Femur (tissue), 1 donor: ENCODE results near the gene PMCH.
"Not testable (repeated sequence)": the region's sequence is repeated elsewhere in the genome, so short reads cannot be mapped to it uniquely, and the experiment has no call there.

Source experiments
- DNase-seq: peaks from one replicate; pipeline ENCODE4 v3.0.0-alpha.2; 2017

Gene PMCH, protein sequence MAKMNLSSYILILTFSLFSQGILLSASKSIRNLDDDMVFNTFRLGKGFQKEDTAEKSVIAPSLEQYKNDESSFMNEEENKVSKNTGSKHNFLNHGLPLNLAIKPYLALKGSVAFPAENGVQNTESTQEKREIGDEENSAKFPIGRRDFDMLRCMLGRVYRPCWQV

DNA sequence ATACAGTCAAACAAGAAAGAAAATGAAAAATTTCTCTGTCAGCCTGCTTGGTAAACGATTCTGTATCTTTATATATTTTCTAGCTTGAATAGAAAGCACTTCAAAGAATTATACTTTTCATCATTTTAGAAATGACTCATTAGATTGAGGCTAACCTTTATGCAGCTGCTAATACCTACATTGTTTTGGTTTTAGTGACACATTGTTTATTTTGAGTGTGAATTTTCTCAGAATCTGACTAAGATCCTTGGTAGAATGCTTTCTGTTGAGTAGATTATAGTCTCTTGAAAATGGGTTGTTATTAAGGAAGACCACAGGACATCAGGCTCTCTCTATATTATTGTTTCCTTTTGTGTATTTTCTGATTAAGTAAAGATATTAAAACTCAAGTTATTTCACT lies at the start of gene PMCH:
Gene PMCH (minus strand): TSS at position 45 of the 400 bp plus-strand sequence. CDS start 63 bp downstream, outside the sequence.
- DNase-seq: no peak

DNA sequence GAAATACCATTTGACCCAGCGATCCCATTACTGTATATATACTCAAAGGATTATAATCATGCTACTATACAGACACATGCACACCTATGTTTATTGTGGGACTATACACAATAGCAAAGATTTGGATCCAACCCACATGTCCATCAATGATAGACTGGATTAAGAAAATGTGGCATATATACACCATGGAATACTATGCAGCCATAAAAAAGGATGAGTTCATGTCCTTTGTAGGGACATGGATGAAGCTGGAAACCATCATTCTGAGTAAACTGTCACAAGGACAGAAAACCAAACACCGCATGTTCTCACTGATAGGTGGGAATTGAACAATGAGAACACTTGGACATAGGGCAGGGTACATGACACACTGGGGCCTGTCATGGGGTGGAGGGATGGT lies 43.2 kb upstream of the PMCH start:
- DNase-seq: not testable (repeated sequence)

DNA sequence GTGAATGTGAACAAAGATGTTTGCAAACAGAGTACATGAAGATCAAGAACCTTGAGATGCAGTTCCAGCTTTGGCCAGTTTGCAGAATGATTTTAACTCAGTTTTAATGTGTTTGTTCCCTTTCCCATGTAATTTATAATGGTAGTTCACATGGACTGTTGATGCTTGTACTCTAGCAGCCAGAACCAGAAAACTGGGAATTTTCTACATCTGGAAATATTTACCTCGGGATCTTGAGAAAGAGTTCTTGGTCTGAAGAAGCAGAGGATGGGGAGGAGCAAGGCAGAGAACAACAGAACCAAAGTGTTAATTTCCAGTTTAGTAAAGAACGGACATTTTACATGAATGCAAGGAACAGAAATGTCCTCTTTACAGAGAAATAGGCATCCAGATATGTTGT lies 37.0 kb upstream of the PMCH start:
- DNase-seq: no peak

DNA sequence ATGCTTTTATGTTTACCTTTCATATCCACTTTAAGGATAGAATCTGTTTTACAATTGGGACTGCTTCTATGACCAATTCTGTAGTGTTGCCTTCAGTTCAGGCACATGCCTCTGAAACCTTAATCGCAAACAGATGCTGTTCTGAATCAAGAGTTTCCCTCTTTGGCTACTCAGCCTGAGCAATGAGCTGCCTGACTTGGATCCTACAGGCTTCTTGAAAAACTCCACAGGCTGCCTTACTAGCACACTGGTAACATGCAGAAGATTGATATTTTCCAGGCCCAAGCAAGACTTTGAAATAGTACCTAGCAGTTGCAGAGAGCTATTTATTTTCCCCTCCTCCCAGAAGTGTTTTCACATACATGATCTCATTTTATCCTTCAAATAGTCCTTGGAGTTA lies 34.8 kb upstream of the PMCH start:
- peak; percentile 74 for DNase-seq

DNA sequence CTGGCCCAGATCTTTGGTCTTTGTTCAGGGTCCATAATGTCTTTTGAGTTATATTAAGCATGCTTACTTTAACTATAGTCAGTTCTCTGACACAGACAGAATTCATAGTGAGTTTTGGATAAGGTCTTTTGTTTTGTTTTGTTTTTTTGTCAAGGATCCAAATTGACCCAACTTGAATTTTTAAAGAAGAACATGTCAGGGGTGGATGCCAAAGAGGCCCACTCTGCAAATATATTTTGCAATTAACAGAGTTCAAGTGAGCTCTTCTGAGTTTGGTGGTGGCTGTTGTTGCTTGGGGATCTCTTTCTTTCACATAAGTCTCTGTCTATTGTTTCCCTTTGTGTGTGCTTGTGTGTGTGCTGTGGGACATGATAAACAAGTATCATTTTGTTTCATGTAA lies 34.4 kb upstream of the PMCH start:
- DNase-seq: no peak

DNA sequence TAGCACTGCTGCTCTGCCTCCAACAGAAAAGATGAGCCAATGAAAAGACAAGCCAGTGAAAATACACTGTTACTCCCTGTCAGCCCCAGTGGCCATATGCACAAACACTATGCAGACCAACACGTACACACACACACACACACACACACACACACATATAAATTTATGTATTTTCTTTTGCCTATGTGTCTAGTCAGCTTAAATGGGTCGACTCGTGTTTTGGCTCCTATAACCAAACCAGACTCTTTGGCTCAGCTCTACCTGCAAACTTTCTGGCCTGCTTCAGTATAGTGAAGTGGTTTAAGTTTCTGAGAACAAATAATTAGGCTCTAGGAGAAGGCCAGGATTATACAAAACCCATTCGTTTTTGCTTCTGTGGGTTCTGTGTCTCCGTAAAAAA lies 30.3 kb upstream of the PMCH start:
- peak; percentile 21 for DNase-seq

DNA sequence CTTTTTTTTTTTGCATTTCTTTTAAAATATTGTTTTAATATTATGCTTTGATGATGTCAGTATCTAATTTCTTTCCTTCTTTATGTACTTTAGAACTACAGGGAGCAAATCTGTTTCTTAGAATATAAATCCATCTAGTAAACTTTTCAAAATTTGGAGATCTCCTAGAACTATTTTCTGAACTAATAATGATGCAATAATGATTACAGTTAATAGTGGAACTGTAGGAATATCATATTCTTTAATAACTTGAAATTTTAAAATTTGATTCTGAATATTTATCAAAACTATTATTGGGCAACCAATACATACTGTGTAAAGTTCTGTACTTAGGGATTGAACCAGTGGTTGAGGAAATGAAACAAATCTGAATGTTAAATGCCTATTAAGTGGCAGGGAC lies 23.1 kb upstream of the PMCH start:
- DNase-seq: no peak

DNA sequence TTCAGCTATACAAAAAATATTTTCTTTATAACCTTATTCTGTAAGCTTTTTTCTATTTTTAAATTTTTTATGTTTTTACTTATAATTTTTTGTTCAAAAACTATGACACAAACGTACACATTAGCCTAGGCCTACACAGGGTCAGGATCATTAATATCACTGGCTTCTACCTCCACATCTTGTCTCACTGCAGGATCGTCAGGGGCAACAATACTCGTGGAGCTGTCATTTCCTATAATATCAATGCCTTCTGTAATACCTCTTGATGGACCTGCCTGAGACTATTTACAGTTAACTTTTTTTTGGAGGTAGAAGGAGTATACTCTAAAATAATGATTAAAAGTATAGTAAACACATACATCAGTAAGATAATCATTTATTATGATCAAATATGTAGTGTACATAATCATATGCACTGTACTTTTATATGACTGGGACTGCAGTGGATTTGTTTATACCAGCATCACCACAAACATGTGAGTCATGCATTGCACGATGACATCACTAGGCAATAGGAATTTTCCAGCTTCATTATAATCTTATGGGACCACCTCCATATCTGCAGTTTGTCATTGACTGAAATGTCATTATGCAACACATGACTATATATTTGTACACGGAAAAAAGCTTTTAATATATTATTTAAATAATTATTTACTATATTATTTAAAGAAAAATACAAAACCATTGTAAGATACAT lies 18.5 kb upstream of the PMCH start:
- no peak for DNase-seq

DNA sequence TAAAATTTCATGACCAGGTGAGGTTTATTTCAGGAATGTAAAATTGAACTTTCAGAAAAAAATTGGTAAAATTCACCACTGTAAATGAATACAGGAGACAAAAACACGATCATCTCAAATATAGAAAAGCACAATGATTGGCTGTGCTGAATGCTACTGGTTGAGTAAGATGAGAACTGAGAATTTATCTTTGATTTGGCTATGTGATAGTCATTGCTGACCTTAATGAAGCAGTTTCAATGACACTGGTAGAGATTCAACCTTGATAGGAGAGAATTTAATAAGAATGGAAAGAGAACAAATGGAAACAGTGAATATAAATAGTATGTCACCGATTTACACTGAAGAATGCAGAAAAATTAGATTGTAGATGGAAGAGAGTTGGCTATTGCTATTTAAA lies 6.4 kb upstream of the PMCH start:
- DNase-seq: no peak

DNA sequence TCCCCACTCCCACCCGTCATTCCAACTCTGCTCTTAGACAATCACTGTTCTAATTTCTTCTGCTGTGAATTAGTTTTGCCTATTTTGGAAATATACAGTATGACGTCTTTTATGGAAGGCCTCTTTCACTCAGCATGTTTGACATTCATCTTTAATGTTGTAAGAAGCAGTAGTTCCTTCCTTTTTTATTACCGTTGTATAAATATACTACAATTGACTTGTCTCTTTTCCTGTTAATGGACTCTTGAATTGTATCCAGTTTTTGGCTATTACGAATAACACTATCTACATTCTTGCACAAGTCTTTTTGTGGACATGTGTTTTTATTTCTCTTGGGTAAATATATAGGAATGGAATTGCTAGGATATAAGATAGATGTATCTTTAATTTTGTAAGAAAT lies 4.9 kb upstream of the PMCH start:
- no peak for DNase-seq

DNA sequence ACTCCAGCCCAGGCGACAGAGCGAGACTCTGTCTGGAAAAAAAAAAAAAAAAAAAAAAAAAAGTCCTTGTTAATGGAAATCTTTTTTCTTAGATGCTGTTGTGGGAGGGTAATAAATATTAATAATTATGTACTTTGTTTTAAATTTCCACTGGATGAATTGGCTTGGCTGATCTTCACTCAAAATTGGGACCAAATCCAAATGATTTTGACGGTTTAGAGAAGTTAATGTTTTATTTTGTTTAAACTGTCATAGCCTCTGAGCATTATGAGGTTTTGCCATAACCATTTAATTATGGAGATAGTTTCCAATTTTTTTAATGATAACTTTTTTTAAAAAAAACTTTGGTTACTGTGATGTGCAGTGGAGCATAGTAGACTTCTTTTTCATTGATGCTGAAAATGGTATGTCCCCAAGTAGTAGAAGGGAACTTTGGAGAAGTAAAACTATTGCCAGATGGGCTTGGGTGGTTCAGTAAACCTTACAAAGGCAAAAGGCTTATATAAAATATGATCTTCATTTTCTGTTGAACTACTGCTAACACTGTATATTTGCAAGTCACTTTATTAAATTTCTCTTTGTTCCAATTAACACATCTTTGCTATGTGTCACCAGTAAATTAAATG lies 3.9 kb upstream of the PMCH start:
- DNase-seq: no peak

DNA sequence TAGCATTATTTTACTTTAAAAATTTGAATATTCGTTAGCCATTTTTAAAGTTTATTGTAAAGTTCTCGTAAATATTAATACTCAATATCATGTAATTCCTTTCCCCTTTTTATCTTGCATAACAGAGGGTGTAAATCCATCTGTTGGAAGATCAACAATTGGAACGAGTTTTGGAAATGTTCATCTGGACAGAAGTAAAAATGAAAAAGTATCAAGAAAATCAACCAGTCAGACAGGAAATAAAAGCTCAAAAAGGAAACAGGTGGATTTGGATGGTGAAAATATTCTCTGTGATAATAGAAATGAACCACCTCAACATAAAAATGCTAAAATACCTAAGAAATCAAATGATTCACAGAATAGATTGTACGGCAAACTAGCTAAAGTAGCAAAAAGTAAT lies 1.8 kb downstream of the PMCH start:
- no peak for DNase-seq

DNA sequence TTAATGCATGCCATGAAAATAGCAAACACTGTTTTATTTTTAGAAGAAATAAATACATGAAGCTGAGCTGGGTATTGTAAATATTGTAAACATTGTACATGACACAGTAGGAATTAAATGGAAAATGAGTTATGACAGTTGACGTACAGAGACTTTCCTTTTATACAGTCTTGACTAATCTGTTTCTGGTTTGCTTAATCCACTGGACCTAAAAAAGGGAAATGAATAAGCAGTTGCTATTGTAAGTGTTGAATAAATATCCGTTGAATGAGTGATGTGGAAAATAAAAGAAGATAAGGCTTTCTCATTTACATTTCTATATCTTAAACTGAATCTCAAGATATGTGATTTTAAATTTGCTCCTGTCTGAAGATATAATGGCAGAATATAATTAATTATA lies 15.0 kb downstream of the PMCH start:
- no peak for DNase-seq

DNA sequence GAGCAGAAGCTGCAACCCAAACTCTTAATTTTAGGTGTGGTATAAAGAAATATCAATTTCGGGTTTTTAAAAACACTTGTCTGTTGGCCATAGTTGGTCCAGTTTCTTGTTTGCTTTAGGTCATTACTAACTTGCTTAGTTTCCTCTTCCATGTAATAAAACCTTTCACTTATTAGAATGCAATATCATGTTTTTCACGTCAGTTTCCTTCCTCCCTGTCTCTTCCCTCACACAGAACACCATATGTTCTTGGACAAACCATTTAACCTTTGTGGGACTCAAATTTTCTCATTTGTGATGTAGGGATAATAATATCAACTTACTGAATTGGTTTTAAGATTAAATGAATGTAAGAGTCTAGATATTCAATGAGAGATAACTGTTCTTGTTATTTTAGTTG lies 22.9 kb downstream of the PMCH start:
- DNase-seq: no peak

DNA sequence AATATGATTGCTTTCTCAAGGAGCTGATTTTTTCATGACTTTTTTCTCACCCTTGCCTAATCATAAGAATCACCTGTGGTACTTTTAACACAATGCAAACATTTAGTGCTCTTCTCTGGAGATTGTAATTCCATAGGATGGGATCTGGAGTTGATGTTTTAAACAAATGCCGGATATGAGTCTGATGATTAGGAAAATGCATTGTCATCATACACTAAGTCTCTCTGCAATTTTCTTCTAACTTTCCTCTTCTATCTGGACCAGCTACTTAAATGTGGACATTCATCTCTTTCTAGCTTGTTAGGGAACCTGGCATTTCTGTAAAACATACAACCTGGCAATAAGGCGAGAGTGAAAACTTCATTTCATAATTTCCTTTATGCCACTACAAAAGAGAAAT lies 23.5 kb downstream of the PMCH start:
- DNase-seq: no peak

DNA sequence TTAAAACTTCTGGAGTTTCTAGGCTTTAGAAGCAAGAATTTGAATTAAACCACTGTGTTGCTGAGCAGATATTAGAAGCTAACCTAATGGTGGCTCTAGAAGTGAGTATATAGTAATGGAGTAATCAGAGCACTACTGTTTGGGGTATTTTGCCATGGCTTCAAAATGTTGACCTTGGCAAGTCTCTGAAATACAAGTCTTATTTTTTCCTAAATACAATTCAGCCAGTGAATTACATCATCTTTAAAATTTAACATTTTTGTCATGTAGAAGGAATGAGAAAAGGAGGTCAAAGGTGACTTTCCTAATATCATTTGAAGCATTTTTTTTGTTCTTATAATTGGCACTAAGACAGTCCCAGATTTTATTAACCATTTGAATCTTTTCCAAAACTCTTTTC lies 25.2 kb downstream of the PMCH start:
- DNase-seq: no peak

DNA sequence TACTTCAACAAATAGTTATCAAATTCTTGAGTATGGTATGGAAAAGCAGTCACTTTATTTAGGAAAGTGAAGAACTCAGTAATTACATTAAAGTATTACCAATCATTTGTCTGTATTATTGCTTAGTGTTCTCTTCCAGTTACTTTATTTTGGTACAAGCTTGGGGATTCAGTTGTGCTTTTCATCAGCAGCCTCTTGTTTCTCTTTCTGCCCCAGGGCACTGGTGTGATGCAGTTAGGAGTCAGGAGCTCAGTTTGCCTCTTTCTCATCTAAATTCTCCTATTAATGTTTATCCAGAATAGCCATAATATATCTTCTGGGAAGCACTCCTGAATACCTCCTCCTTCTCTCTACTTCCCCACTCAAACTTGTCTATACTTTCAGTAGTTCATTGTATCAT lies 25.7 kb downstream of the PMCH start:
- no peak for DNase-seq

DNA sequence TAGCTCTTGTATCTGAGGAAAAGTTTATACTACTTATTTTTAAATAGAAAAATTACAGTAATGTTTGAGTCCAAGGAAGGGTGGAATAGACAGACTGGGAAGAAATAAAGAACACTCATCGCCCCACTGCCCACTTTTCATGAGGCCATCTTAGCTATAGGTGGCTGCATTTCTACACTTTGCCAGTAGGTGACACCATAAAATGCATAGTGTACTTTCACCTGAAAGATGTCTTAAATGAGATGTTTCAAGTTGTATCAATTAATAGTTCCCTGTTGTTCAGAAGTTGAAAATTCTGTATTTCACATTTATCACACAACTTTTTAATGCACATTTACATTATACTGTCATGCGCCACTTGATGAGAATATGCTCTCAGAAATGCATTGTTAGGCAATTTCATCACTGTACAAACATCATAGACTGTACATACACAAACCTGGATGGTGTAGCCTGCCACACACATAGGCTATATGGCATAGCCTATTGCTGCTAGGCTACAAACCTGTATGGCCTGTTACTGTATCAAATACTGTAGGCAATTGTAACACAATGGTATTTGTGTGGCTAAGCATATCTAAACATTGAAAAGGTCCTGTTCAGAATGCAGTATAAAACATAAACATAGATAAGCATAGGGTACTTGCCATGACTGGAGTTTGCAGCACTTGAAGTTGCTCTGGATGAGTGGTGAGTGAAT lies 27.6 kb downstream of the PMCH start:
- no peak for DNase-seq

DNA sequence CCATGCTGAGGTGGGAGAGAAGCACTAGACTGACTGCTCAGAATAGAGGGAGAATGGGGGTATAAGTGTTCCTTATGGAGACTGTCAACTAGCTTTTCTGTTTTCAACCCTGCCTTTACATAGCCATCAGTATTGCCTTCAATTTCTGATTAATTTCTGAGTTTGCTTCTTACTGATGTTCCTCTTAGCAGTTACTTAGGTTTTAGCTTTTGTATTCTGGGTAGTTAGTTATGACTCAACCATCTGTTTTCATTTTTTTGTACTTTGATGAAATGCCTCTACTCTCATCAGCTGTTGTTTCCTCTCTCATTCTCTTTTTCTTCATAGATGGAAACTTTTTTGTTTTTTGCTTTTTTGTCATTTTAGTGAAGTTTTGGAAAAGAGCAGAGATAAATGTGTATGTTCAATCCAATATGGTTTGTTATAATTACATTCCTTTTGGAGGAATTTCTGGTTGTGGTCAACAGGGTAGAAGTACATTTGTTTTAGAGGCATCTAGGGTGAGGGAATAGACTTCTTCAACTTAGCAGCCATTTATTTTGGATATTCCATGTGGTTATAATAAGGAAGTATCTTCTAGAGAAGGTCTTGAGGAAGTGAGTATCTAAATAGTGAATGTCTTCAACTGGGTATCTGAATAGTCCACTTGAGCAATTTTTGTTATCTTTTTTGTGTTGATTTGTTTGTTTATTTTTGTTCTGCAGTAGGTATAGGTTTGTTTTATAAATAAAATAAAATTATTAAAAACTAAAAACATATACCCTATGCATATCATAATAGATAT lies 29.6 kb downstream of the PMCH start:
- no peak for DNase-seq

DNA sequence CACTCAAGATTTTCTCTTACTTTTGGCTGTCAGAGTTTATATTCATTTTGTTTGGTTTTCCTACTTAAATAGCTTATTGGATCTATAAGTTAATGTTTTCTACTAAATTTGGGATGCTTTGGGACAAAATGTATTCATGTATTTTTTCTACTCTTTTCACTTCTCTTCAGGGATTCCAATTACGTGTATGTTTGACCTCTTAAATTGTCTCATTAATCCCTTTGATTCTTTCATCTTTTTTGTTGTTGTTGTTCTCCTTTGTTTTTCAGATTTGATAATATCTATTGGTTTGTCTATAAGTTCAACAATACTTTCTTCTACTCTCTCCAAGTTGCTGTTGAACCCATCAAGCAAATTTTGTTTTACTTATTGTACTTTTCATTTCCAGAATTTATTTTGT lies 34.2 kb downstream of the PMCH start:
- no peak for DNase-seq

DNA sequence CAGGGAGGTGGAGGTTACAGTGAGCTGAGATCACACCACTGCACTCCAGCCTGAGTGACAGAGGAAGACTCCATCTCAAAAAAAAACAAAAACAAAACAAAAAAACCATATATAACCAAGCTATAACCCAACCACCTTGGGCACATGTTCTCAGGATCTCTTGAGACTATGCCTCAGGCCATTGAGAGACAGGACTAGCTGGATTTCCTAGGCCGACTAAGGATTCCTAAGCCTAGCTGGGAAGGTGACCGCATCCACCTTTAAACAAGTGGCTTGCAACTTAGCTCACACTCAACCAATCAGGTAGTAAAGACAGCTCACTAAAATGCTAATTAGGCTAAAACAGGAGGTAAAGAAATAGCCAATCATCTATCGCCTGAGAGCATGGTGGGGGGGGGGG lies 42.4 kb downstream of the PMCH start:
- not testable (repeated sequence) for DNase-seq

DNA sequence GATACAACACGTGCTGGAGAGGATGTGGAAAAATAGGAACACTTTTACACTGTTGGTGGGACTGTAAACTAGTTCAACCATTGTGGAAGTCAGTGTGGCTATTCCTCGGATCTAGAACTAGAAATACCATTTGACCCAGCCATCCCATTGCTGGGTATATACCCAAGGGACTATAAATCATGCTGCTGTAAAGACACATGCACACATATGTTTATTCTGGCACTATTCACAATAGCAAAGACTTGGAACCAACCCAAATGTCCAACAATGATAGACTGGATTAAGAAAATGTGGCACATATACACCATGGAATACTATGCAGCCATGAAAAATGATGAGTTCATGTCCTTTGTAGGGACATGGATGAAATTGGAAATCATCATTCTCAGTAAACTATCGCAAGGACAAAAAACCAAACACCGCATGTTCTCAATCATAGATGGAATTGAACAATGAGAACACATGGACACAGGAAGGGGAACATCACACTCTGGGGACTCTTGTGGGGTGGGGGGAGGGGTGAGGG lies 50.5 kb downstream of the PMCH start:
- not testable (repeated sequence) for DNase-seq
